Measurements from ENCODE around the gene KCNK5. TPM values are rescaled to one million over a fixed set of nuclear protein-coding genes. Genes with fewer than 3 reads are reported as not detected.

KCNK5 gene, protein sequence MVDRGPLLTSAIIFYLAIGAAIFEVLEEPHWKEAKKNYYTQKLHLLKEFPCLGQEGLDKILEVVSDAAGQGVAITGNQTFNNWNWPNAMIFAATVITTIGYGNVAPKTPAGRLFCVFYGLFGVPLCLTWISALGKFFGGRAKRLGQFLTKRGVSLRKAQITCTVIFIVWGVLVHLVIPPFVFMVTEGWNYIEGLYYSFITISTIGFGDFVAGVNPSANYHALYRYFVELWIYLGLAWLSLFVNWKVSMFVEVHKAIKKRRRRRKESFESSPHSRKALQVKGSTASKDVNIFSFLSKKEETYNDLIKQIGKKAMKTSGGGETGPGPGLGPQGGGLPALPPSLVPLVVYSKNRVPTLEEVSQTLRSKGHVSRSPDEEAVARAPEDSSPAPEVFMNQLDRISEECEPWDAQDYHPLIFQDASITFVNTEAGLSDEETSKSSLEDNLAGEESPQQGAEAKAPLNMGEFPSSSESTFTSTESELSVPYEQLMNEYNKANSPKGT
- total RNA-seq = 0.03 and 0.07 TPM in 2 replicates

DNA sequence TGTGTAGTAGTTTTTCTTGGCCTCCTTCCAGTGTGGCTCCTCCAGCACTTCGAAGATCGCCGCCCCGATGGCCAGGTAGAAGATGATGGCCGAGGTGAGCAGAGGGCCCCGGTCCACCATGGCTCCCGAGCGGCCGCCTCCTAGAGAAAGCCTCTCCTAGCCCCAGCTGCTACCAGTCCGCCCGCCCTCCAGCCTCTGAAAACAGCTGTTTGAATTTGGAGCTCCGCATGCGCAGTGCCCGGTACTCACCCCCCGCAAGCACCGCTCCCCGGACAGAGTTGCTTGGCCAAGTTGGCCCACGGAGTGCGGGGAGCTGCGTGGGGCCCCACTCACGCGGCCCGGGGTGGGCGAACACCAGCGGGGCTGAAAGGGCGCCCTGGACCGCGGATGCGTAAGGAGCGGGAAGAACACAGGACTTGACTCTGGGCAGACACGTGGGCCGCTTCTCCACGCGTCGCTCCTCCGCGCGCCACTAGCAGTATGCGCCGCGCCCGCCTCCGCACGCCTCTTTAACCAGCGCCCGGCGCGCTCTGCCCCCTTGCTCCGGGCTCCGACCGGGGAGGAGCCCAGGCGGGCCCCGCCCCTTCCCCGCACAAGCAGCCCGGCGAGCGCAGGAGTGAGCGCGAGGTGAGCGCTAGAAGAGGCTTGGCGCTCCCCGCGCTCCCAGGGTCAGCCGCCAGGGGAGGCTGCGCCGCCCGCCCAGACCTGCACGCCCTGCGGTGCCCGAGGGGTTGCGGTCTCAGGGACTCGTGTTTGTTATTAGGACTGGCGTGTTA is at the start of gene KCNK5:
Gene KCNK5 (minus strand): TSS at position 484 of the 776 bp plus-strand sequence. CDS start 364 bp downstream, at position 120.

Other genes starting within 250 kb of the KCNK5 start
- gene GLP1R, start 180.7 kb downstream of the KCNK5 start, total RNA-seq = not detected in 2 replicates
- 9.4 and 11.1 TPM in 2 replicates for gene SAYSD1, start 114.3 kb downstream of the KCNK5 start, total RNA-seq
- gene KCNK17, start 84.9 kb upstream of the KCNK5 start, total RNA-seq = not detected in 2 replicates
- not detected in 2 replicates for gene KCNK16, start 93.2 kb upstream of the KCNK5 start, total RNA-seq

All from smooth muscle cell of the pulmonary artery (primary cell).